GM20000 (cell line): ENCODE data around the gene KDM4B.

ENCODE experiments used
- DNase-seq: peaks from one replicate; pipeline ENCODE4 v3.0.0; 2012; ENCODE audit warnings: low spot score
- TF ChIP-seq, protein P1 (sequence below): IDR thresholded peaks from 2 replicates; pipeline ENCODE4 v1.5.1; 2012; ENCODE audit warnings: mild to moderate bottlenecking, control low read depth; ENCODE audit errors: extremely low read depth, missing control alignments

The KDM4B gene

DNA sequence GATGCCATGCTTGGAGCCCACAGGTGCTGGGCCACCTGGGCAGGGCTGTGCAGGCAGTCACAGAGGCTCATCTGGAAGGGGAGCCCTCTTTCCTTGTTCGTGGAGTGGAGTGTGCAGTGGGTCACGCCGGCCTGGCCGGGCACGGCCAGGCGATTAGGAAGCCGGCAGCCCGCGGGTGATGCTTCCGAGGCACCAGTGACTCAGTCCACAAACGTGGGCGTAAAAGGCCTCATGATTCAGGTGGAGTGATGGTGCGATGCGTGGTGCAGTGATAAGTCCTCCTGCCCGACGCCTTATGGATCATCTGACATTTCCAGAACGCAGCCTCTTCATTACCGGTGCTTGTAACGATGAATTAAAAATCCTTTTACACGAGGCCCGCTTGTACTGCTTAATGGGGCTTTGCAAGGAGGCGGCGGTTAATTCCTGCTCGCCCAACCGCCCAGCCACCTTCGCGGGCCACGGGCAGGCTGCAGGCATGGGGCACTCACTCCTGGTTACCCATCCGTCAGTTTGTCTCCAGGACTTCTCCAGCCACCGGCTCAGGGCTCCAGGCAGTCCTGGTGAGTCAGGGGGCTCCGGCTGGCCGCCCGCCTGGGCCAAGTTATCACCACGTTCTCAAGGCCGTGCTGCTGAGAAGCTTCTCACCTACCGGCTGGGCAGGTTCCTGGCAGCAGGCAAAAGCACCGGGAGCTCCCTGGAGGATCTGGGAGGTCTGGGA, 172.4 kb downstream of the KDM4B start:
- no peak for DNase-seq
- TF ChIP-seq, protein P1, sequence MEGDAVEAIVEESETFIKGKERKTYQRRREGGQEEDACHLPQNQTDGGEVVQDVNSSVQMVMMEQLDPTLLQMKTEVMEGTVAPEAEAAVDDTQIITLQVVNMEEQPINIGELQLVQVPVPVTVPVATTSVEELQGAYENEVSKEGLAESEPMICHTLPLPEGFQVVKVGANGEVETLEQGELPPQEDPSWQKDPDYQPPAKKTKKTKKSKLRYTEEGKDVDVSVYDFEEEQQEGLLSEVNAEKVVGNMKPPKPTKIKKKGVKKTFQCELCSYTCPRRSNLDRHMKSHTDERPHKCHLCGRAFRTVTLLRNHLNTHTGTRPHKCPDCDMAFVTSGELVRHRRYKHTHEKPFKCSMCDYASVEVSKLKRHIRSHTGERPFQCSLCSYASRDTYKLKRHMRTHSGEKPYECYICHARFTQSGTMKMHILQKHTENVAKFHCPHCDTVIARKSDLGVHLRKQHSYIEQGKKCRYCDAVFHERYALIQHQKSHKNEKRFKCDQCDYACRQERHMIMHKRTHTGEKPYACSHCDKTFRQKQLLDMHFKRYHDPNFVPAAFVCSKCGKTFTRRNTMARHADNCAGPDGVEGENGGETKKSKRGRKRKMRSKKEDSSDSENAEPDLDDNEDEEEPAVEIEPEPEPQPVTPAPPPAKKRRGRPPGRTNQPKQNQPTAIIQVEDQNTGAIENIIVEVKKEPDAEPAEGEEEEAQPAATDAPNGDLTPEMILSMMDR: no peak

DNA sequence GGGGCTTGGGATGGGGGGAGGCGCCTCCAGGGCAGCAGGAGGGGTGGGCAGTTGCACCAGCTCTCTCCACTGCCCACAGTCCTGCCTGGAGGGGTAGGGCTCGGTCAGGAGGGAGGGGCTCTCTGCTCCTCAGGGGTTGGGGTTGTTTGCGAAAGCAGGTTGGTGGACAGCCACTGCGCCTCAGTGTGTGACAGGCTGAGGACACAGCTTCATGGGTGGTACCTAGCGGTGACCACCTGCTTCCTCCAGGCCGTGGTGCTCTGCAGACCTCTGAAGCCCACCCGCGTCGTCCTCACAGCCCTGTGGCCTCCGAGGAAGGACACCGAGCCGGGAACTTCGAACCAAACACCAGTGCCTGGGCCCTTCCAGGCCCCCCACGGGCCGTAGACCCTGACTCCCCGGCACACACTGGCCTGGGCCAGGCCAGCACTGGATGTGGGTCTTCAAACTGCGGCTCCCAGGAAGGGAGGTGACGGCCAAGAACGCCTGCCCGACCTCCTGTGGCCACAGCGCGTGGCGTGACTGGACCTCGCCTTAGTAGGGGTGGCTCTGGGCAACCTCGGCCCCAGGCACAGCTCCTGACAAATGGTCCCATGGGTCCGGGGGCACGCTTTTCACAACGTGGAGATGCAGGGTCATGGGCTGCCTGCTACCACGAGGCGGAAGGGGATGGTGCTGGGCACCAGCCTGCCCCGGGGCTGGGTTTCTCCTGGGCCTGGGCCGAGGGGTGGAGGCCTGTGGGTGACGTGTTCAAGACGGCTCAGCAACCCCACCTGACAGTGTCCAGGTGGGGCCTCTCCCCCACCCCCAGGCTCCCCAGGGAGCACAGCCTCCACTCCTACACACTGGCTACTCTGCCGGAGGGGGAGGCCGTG, 173.2 kb downstream of the KDM4B start:
- no peak for DNase-seq
- TF ChIP-seq, protein P1: no peak

DNA sequence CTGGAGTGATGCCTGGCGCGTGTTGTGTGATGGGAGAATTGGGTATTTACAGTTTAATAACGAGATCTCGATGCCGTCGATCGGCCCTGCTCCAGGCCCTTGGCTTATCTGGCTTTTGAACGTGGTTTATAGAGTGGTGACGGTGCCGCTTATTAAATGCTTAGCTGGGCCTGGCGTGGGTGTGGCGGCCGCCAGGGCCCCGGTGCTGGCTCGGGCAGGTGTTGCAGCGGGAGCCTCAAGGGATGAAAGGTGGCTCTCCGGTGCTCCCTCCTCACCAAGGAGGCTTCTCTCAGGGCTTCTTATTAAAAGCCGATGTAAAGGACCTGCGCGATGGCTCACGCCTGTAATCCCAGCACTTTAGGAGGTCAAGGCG, 173.8 kb downstream of the KDM4B start:
- TF ChIP-seq, protein P1: no peak
- no peak for DNase-seq

DNA sequence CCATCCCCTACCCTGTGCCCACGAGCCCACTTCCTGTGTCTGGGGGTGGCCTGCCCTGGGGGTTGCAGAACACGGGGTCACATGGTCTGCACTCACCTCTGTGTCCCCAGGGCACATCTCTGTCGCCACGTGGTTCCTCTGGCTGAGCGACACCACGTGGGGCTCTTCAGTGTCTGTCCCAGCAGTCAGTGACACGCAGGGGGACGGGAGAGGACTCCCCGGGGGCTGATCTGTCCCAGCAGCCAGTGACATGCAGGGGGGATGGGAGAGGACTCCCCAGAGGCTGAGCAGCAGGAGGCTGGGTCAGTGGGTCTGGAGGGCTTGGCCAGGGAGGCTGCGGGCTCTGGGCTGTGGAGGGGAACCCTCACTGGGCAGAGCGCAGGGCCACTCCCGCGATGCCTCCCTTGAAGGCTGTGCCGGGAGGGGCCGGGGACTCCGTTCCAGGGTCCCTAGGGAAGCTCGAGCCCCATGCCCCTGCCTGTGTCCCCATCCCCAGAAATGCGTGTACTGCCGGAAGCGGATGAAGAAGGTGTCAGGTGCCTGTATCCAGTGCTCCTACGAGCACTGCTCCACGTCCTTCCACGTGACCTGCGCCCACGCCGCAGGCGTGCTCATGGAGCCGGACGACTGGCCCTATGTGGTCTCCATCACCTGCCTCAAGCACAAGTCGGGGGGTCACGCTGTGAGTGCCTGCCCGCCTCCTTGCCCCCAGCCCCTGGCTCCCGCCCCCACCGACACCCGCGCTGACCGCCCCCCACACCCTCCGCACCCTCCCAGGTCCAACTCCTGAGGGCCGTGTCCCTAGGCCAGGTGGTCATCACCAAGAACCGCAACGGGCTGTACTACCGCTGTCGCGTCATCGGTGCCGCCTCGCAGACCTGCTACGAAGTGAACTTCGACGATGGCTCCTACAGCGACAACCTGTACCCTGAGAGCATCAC, 174.8 kb downstream of the KDM4B start:
- DNase-seq: no peak
- TF ChIP-seq, protein P1: no peak

DNA sequence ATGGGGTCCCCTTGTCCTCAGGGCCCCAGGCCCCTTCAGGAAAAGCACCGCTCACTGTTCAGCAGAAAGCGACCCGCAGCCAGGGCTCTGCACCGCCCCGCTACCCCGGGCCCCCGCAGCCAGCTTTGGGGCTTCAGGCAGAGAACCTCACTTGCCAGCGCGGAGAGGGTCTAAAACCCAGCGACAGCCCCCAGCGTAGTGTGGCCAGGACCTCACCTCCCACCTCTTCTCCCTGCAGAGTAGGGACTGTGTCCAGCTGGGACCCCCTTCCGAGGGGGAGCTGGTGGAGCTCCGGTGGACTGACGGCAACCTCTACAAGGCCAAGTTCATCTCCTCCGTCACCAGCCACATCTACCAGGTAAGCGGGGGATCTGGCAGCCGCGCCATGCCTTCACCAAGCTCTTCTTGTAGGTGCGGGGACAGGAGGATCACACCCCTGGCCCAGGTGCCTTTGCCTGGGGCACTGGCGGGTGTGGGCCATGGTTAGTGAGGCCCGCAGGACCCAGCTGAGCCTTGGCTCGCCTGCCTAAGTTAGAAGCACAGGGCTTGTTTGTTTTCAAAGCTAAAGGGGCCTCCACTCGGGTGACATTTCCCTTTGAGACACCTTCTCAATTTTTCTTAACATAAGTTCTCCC, 175.7 kb downstream of the KDM4B start:
- TF ChIP-seq, protein P1: no peak

DNA sequence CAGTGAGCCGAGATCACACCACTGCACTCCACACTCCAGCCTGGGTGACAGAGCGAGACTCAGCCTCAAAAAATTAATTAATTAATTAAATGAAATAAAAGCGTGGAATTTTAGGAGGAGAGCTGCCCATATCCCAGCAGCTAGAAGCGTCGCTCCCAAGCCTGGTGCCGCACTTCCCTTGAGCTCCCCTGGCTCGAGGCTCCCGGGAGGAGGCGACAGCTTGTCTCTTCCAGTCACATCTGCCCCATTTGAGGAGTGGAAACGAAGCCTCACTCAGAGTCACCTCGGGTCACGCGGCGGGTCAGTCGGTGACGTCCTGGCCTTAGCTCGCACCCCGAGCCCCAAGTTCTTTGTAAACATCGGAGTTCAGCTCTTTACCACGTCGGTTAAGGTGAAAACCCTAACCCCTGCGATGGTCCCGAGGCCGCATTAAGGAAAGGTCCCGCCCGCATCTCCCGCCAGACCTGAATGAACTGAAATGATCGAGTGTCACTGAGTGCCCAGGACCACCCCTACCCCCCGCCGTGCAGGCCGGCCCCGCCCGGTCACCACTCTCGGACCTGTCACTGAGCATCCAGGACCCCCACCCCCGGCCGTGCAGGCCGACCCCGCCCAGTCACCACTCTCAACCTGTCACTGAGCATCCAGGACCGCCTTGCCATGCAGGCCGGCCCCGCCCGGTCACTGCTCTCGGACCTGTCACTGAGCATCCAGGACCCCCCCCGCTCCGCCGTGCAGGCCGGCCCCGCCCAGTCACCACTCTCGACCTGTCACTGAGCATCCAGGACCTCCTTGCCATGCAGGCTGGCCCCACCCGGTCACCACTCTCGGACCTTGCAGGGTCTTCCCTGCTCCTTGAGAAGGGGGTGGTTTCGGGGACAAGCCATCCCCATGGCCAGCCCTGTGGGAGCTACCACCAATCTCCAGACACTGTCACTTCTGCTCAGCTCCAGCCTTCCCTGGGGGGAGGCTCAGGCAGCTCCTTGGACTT, 176.9 kb downstream of the KDM4B start:
- TF ChIP-seq, protein P1: no peak
- DNase-seq: no peak

More for the DNA sequence above, 175.7 kb downstream of the KDM4B start:
- DNase-seq: no peak
